ENCODE data around the gene RORB. TPM values are rescaled to one million over a fixed set of nuclear protein-coding genes. Genes with fewer than 3 reads are reported as not detected.
A peak's percentile ranks its signal among the peaks of the same experiment; 100 is the strongest.

Gene RORB
- total RNA-seq (2.1 and 4.3 TPM in 2 replicates), polyA plus RNA-seq (0.20 and 0.24 TPM in 2 replicates), polyA minus RNA-seq (ENCODE audit: low replicate concordance) (0.24 TPM in 1 of 2 replicates, not detected in the other)
- 0.09 and 0.14 TPM in 2 replicates for polyA plus RNA-seq (2012)

DNA sequence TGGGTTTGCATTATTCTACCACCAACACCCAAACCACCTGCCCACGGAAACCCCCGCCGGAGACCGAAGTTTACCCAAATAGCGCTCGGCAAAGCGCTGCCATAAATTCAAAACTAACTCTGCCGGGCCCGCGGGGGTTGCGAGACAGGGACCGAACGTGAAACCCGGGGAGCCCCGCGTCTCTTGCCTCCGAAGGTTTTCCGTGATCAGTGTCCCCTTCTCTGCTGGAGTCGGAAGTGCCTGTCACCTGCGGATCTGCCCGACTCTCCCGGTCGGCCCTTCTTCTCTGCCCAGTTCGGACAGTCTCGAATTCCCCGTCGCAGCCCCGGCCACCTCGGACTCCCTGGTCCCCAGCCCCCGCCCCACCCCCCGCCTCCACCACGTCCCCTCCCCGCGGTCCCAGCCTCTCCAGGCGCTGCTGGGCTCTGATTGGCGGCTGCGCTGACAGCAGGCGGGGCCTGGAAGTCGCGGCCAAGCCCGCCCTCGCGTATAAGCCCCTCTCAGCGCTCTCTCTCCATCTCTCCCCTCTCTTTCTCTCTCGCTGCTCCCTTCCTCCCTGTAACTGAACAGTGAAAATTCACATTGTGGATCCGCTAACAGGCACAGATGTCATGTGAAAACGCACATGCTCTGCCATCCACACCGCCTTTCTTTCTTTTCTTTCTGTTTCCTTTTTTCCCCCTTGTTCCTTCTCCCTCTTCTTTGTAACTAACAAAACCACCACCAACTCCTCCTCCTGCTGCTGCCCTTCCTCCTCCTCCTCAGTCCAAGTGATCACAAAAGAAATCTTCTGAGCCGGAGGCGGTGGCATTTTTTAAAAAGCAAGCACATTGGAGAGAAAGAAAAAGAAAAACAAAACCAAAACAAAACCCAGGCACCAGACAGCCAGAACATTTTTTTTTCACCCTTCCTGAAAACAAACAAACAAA, at the start of gene RORB:
Gene RORB, plus strand, starts transcription at position 517 of the 929 bp plus-strand sequence. CDS start 642 bp downstream, outside the sequence.
- Histone ChIP-seq H3K4me3 (replicated peaks in 1 of 4; ENCODE audit: control extremely low read depth in 1 of 4, insufficient read depth in 1 of 4, low read depth in 3 of 4, low read length in 4 of 4) (peak within 1 kb of the TSS; percentile 68 to 85 (median 71)), H3K4me2 (ENCODE audit: extremely low read depth, insufficient read depth, low read length) (peak within 1 kb of the TSS; percentile 93), H3K9me3 (ENCODE audit: control insufficient read depth, insufficient read depth, low read depth, low read length) (no peaks in the 10 kb centered on the region), H3K4me1 (ENCODE audit: control insufficient read depth, extremely low read depth, insufficient read depth, low read length) (no peaks in the 10 kb centered on the region), H4K20me1 (ENCODE audit: control insufficient read depth, extremely low read depth, insufficient read depth, low read length) (no peaks in the 10 kb centered on the region), H2AFZ (ENCODE audit: low read length) (peak within 1 kb of the TSS; percentile 91), H3K27me3 (ENCODE audit: control insufficient read depth, insufficient read depth, low read length) (peaks cover 26% of the 10 kb centered on the region), H3K79me2 (ENCODE audit: control insufficient read depth, insufficient read depth, low read length) (no peaks in the 10 kb centered on the region), H3K9ac (ENCODE audit: insufficient read depth, low read length) (no peak within 1 kb of the TSS), H3K36me3 (ENCODE audit: control insufficient read depth, insufficient read depth, low read length) (no peaks in the 10 kb centered on the region), H3K27ac (ENCODE audit: insufficient read depth, low read length) (no peak within 1 kb of the TSS)
- DNase-seq (ENCODE audit: low read depth in 2 of 2), result peak; percentile 38 to 80
- no peak for TF ChIP-seq EZH2 (IDR thresholded peaks at IDR 0.05; ENCODE audit: low read length, missing control alignments)
- TF ChIP-seq, protein P1, sequence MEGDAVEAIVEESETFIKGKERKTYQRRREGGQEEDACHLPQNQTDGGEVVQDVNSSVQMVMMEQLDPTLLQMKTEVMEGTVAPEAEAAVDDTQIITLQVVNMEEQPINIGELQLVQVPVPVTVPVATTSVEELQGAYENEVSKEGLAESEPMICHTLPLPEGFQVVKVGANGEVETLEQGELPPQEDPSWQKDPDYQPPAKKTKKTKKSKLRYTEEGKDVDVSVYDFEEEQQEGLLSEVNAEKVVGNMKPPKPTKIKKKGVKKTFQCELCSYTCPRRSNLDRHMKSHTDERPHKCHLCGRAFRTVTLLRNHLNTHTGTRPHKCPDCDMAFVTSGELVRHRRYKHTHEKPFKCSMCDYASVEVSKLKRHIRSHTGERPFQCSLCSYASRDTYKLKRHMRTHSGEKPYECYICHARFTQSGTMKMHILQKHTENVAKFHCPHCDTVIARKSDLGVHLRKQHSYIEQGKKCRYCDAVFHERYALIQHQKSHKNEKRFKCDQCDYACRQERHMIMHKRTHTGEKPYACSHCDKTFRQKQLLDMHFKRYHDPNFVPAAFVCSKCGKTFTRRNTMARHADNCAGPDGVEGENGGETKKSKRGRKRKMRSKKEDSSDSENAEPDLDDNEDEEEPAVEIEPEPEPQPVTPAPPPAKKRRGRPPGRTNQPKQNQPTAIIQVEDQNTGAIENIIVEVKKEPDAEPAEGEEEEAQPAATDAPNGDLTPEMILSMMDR (conservative IDR thresholded peaks at IDR 0.05 in 1 of 2, IDR thresholded peaks at IDR 0.05 in 1 of 2; ENCODE audit: low read depth in 1 of 2, low read length in 2 of 2), result no peak

DNA sequence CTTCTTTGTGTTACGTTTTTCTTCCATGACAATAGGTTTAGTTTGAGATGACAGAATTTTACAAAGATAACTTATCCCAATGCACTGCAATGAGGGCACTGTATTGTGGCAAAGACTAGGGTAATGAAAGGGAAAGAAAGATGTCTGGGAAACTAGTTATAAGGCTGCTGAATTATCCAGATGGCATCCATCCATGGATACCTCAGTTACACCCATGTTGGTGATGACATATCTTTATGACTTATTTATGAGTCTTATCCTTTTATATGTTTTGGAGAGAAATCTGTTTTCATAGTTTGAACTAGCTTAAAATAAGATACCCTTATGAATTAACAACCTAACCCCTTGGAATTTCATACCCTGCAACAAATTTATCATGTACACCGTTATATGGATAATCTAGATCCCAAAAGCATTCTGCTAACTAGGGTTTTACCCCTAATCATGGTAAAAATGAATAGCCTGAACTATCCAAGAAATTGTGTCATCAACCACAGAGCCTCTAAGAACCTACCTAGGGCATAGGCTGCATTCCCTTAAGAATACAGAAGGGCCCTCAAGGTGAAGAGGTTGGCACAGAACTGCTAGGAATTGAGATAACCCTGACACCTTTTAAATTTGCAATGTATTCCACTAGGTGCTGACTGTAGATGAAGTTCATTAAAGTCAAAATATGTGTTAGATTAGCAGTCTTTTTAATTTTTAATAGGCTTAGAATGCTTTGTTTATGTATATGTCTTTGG, 49.5 kb upstream of the RORB start:
- H3K36me3 ChIP-seq (ENCODE audit: control insufficient read depth, insufficient read depth, low read length), result no peaks in the 10 kb centered on the region
- no peak overlapping the region for H3K27ac ChIP-seq (ENCODE audit: insufficient read depth, low read length)
- H3K79me2 ChIP-seq (ENCODE audit: control insufficient read depth, insufficient read depth, low read length), result no peaks in the 10 kb centered on the region
- TF ChIP-seq, protein P1 (conservative IDR thresholded peaks at IDR 0.05 in 1 of 2, IDR thresholded peaks at IDR 0.05 in 1 of 2; ENCODE audit: low read depth in 1 of 2, low read length in 2 of 2), result no peak
- TF ChIP-seq EZH2 (IDR thresholded peaks at IDR 0.05; ENCODE audit: low read length, missing control alignments), result no peak
- no peak overlapping the region for H2AFZ ChIP-seq (ENCODE audit: low read length)
- no peak for DNase-seq (ENCODE audit: low read depth in 2 of 2)
- H3K9me3 ChIP-seq (ENCODE audit: control insufficient read depth, insufficient read depth, low read depth, low read length), result no peaks in the 10 kb centered on the region
- no peak overlapping the region for H3K9ac ChIP-seq (ENCODE audit: insufficient read depth, low read length)
- H4K20me1 ChIP-seq (ENCODE audit: control insufficient read depth, extremely low read depth, insufficient read depth, low read length), result no peaks in the 10 kb centered on the region
- no peaks in the 10 kb centered on the region for H3K4me1 ChIP-seq (ENCODE audit: control insufficient read depth, extremely low read depth, insufficient read depth, low read length)
- H3K4me3 ChIP-seq (replicated peaks in 1 of 4; ENCODE audit: control extremely low read depth in 1 of 4, insufficient read depth in 1 of 4, low read depth in 3 of 4, low read length in 4 of 4), result no peak overlapping the region
- no peaks in the 10 kb centered on the region for H3K27me3 ChIP-seq (ENCODE audit: control insufficient read depth, insufficient read depth, low read length)
- H3K4me2 ChIP-seq (ENCODE audit: extremely low read depth, insufficient read depth, low read length), result no peak overlapping the region

DNA sequence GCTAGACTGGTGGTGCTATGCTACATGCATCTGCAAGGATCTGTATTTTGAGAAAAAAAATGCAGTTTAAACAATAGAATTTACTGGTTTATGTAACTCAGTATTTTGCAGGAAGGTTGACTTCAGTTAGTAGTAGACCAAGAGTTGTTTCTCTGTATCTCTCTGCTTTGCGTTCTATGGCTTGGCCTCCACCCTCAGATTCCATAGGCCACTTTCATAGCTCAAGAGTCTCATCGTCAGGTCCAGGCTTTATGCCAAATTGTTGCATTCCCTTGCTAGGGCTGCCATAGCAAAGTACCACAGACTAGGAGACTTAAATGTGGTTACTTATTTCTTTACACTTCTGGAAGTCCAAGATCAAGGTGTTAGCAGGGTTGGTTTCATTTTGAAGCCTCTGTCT, 48.1 kb upstream of the RORB start:
- no peaks in the 10 kb centered on the region for H3K27me3 ChIP-seq (ENCODE audit: control insufficient read depth, insufficient read depth, low read length)
- TF ChIP-seq, protein P1 (conservative IDR thresholded peaks at IDR 0.05 in 1 of 2, IDR thresholded peaks at IDR 0.05 in 1 of 2; ENCODE audit: low read depth in 1 of 2, low read length in 2 of 2), result no peak
- TF ChIP-seq EZH2 (IDR thresholded peaks at IDR 0.05; ENCODE audit: low read length, missing control alignments), result no peak
- H3K4me2 ChIP-seq (ENCODE audit: extremely low read depth, insufficient read depth, low read length), result no peak overlapping the region
- H3K27ac ChIP-seq (ENCODE audit: insufficient read depth, low read length), result no peak overlapping the region
- peak in 1 of 2 donors; percentile 15 for DNase-seq (ENCODE audit: low read depth in 2 of 2)
- no peaks in the 10 kb centered on the region for H3K36me3 ChIP-seq (ENCODE audit: control insufficient read depth, insufficient read depth, low read length)
- no peaks in the 10 kb centered on the region for H3K4me1 ChIP-seq (ENCODE audit: control insufficient read depth, extremely low read depth, insufficient read depth, low read length)
- H2AFZ ChIP-seq (ENCODE audit: low read length), result no peak overlapping the region
- H3K9ac ChIP-seq (ENCODE audit: insufficient read depth, low read length), result no peak overlapping the region
- H3K9me3 ChIP-seq (ENCODE audit: control insufficient read depth, insufficient read depth, low read depth, low read length), result no peaks in the 10 kb centered on the region
- no peaks in the 10 kb centered on the region for H3K79me2 ChIP-seq (ENCODE audit: control insufficient read depth, insufficient read depth, low read length)
- H3K4me3 ChIP-seq (replicated peaks in 1 of 4; ENCODE audit: control extremely low read depth in 1 of 4, insufficient read depth in 1 of 4, low read depth in 3 of 4, low read length in 4 of 4), result no peak overlapping the region
- no peaks in the 10 kb centered on the region for H4K20me1 ChIP-seq (ENCODE audit: control insufficient read depth, extremely low read depth, insufficient read depth, low read length)
